GM19023 (cell line): ENCODE data around the gene ZFP62.

Source experiments
- ATAC-seq: cut with Tn5 transposase; IDR thresholded peaks from one replicate; pipeline ENCODE4 v1.9.1; 2021; ENCODE audit warnings: mild to moderate bottlenecking, moderate library complexity; ENCODE audit not compliant: unreplicated experiment

The ZFP62 gene

GRCh38 chr5:180869587-180869986 lies 8.5 kb upstream of the ZFP62 start:
- no peak for ATAC-seq

- no peak for ATAC-seq
Observed at GRCh38 chr5:180868960-180869359, 7.9 kb upstream of the ZFP62 start.

GRCh38 chr5:180866985-180867384 lies 5.9 kb upstream of the ZFP62 start:
- no peak for ATAC-seq

- no peak for ATAC-seq
Observed at GRCh38 chr5:180865981-180866695, 5.1 kb upstream of the ZFP62 start.

- ATAC-seq, result no peak
Observed at GRCh38 chr5:180862645-180863044, 1.6 kb upstream of the ZFP62 start.

GRCh38 chr5:180860273-180860886 lies 696 bp downstream of the ZFP62 start:
- ATAC-seq, result peak; percentile 49

- ATAC-seq, result no peak
Observed at GRCh38 chr5:180858586-180858985, 2.5 kb downstream of the ZFP62 start.

- no peak for ATAC-seq
Observed at GRCh38 chr5:180853848-180854176, 7.3 kb downstream of the ZFP62 start.

- ATAC-seq, result no peak
Observed at GRCh38 chr5:180853121-180853847, 7.8 kb downstream of the ZFP62 start.

- ATAC-seq, result no peak
Observed at GRCh38 chr5:180852495-180852894, 8.6 kb downstream of the ZFP62 start.

GRCh38 chr5:180850434-180851078 lies 10.5 kb downstream of the ZFP62 start:
- ATAC-seq, result no peak

GRCh38 chr5:180849827-180850226 lies 11.2 kb downstream of the ZFP62 start:
- no peak for ATAC-seq

- no peak for ATAC-seq
Observed at GRCh38 chr5:180848878-180849277, 12.2 kb downstream of the ZFP62 start.

GRCh38 chr5:180848265-180848664 lies 12.8 kb downstream of the ZFP62 start:
- no peak for ATAC-seq

GRCh38 chr5:180847026-180847425 lies 14.1 kb downstream of the ZFP62 start:
- no peak for ATAC-seq

- ATAC-seq, result no peak
Observed at GRCh38 chr5:180844858-180845257, 16.2 kb downstream of the ZFP62 start.

- no peak for ATAC-seq
Observed at GRCh38 chr5:180844432-180844831, 16.6 kb downstream of the ZFP62 start.

GRCh38 chr5:180839935-180840334 lies 21.1 kb downstream of the ZFP62 start:
- ATAC-seq, result no peak

GRCh38 chr5:180839227-180839626 lies 21.8 kb downstream of the ZFP62 start:
- no peak for ATAC-seq

GRCh38 chr5:180837478-180837877 lies 23.6 kb downstream of the ZFP62 start:
- no peak for ATAC-seq

GRCh38 chr5:180832638-180833068 lies 28.4 kb downstream of the ZFP62 start:
- ATAC-seq, result peak; percentile 37
